Cardiac septum (tissue), 1 donor: Measurements from ENCODE around the gene ZNF439. TPM values are rescaled to one million over a fixed set of nuclear protein-coding genes. Genes with fewer than 3 reads are reported as not detected.
"Not testable (repeated sequence)": the region's sequence is repeated elsewhere in the genome, so short reads cannot be mapped to it uniquely, and the experiment has no call there.

Source experiments
- DNase-seq: peaks from one replicate; pipeline ENCODE4 v3.0.0-alpha.2; 2020; ENCODE audit warnings: low spot score
- intact Hi-C: fragments of 100-400 bp; cut with DNase I; formaldehyde crosslinking; loops from one replicate; pipeline ENCODE4 v1.14.0; 2022
- total RNA-seq: library from RNA; stranded (reverse); fragmentation: NEBNext Ultra II Directional; extraction: Animal tissue kit (Norgen Biotek cat#: 25700); gene quantifications from one replicate; pipeline ENCODE4 v1.2.1, GENCODE V29; 2021
- donor health status: DM: no; HTN: no; CAD: no.

ZNF439 gene
- total RNA-seq, 1 donor from 2014 or later = 5.0 TPM

DNA sequence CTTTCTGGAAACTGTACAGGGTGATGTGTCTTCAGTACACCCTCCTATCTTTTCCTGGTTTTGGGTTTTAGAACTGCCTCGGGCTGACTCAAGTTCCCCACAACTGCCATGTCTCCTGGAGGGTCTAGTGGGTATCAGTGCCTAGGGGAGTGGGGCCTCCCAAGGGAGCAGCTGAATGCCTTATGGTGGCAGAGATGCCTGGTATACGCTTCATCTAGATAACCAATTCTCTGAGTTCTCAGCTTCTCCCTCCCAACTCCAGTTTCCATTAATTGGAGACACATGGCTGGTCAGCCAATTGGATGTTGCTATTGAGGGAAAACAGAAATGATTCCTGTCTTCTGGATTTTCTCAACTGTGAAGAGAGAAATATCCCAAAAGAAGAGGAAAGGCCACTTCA lies 12.8 kb downstream of the ZNF439 start:
- no peak for DNase-seq
- intact Hi-C loops = no loop called here

DNA sequence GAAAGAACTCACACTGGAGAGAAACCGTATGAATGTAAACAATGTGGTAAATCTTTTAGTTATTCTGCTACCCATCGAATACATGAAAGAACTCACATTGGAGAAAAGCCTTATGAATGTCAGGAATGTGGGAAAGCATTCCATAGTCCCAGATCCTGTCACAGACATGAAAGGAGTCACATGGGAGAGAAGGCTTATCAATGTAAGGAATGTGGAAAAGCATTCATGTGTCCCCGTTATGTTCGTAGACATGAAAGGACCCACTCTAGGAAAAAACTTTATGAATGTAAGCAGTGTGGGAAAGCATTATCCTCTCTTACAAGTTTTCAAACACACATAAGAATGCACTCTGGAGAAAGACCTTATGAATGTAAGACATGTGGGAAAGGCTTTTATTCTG lies 19.2 kb downstream of the ZNF439 start:
- DNase-seq, intact Hi-C loops: not testable (repeated sequence)

DNA sequence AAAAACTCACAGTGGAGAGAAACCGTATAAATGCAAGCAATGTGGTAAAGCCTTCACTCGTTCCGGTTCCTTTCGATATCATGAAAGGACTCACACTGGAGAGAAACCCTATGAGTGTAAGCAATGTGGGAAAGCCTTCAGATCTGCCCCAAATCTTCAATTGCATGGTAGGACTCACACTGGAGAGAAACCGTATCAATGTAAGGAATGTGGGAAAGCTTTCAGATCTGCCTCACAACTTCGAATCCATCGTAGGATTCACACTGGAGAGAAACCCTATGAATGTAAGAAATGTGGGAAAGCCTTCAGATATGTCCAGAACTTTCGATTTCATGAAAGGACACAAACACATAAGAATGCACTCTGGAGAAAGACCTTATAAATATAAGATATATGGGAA lies 19.7 kb downstream of the ZNF439 start:
- intact Hi-C loops = no loop called here
- no peak for DNase-seq

DNA sequence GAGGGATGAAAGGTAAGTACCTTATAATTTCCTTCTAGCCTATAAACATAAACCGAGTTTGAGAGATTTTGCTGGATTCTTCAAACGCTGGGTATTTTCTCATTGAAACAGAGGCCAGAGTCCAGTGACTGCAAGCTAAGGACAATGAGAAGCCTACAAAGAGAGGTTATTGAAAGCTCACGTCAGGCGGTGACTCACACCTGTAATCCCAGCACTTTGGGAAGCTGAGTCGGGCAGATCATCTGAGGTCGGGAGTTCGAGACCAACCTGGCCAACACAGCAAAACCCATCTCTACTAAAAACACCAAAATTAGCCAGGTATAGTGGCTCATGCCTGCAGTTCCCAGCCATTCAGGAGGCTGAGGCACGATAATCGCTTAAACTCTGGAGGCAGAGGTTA lies 24.1 kb downstream of the ZNF439 start:
- intact Hi-C loops = no loop called here

DNA sequence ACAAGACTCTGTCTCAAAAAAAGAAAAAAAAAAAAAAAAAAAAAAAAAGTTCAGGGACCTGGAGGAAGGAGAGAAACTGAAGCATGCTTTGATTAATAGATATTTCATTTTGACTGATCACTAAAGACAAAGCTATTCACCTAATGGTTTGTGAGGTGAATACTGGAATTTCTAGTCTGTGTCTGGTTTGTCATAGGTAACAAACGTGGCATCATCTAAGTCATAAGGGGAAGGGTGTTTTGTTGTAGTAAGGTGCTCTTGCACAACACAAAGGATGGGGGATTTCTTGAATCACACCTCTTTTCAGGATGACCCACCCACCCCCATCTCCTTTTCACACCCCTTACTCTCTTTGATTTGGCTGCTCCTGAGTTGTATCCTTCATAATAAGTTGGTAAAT lies 25.2 kb downstream of the ZNF439 start:
- no peak for DNase-seq
- intact Hi-C loops = no loop called here

More for the DNA sequence above, 24.1 kb downstream of the ZNF439 start:
- DNase-seq = no peak

DNA sequence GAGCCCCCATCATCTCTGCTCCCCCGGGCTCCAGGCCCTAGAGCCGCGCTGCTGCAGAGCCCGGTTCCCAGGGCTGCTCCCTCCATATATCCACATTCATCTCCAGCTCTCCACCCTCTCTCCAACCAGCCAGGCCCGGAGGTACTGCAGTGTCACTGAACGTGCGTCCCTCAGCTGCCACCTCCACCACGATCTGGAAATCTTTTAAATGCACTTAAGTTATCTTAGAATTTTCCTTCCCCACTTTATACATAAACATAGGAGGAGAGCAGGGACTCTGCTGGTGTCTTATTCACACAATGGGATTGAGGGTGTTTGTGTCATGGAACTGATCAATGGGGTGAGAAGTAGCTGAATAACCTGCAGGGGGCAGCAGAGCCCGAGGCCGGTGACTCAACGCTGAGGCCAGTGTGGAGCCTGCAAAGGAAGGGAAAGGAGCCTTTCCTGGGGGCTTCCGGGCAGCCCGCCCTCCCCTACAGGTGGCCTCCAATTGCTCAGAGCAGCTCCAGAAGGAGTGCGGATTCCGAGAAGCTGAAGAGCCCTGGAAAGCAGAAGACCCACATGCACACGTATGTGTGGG lies 31.3 kb downstream of the ZNF439 start:
- not testable (repeated sequence) for DNase-seq
- intact Hi-C loops = loop anchor here (5.0 kb wide), 2 partner anchors 82 to 263 kb away; partner anchors contain the start of genes ZNF20 and ZNF491

DNA sequence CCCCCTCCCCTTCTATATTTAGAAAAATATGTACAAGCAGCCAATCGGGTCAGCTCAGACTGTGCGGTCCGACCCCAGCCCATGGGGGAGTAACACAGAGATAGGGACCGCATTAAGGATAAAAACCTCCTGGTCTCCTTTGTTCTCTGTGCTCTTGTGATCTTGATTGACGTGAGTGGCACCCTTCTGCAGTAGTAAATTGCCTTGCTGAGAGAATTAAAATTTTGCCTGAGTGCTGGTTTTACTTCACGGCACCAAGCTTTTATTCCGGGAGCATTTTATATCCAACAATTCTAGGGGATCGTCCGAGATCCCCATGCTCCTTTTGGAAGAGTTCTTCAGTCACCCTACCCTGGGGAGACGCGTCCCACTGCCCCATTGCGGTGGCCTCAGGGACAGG lies 32.1 kb downstream of the ZNF439 start:
- intact Hi-C loops = loop anchor here (5.0 kb wide), 2 partner anchors 83 to 262 kb away; partner anchors contain the start of genes ZNF20 and ZNF491
- no peak for DNase-seq

DNA sequence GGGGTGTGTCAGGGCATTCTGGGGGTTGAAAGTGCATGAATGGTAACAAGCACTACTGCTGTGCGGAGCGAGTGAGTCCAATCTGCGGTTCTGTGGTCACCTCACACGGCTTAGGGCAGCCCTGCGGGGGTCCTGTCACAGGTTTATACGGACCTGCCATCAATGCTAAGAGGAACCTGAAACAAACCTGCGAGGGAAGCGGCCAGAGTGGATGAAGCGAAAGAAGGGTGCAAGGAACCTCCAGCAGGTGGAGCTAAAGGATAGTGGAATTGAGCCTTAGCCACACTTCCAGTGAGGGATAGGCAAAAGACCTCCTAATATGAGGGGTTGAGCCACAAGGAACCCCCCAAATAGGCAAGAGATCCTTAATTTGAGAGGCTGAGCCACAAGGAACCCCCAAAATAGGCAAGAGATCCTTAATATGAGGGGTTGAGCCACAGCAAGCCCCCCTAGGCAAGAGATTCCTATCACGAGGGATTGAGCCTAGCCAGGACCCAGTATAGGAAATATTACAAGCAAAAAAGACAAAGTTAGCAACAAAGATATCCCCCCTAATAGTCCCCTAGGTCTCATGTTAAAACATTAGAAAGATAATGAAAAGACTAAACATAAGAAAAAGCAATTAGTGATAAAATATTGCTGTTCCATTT lies 32.8 kb downstream of the ZNF439 start:
- peak; percentile 75 for DNase-seq
- intact Hi-C loops = loop anchor here (5.0 kb wide), 2 partner anchors 84 to 261 kb away; partner anchors contain the start of genes ZNF20 and ZNF491

DNA sequence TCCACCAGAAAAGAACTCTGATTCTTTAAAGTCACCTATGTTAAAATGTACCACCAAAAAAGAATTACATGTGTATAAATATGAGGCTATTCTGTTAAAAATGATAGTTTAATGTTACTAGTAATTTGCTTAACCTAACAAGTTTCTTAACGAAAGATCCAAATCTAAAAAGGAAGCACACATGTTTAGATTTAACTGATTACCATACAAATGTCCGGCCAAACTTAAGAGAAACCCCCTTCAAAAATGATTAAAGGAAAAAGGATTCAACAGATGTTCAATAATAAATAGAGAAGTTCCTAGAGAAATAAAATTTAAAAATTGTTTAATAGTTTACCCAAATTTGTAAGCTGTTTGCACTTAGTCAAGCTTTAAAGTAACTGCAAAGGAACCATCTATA lies 34.1 kb downstream of the ZNF439 start:
- intact Hi-C loops = loop anchor here (2.0 to 5.0 kb wide), 3 partner anchors 85 to 260 kb away; partner anchors contain the start of genes ZNF20 and ZNF491
- DNase-seq = no peak

DNA sequence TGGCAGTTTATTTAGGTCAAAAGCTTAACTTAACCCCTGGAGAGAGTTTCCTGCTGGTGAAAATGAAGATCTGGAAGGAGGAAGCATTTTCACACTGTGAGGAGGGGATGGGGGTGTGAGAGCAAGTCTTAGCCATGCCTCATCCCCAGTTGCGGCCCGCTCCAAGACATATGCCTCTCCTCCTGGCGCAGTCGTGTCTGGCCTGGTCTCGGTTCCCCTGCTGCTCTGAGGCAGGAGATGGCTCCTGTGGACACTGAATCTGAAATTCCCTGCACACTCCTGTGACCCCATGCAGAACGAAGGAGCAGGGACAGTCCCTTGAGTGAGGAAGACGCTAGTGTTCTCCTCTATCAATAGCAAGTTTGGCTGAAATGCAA lies 38.7 kb downstream of the ZNF439 start:
- DNase-seq = no peak
- intact Hi-C loops = no loop called here

DNA sequence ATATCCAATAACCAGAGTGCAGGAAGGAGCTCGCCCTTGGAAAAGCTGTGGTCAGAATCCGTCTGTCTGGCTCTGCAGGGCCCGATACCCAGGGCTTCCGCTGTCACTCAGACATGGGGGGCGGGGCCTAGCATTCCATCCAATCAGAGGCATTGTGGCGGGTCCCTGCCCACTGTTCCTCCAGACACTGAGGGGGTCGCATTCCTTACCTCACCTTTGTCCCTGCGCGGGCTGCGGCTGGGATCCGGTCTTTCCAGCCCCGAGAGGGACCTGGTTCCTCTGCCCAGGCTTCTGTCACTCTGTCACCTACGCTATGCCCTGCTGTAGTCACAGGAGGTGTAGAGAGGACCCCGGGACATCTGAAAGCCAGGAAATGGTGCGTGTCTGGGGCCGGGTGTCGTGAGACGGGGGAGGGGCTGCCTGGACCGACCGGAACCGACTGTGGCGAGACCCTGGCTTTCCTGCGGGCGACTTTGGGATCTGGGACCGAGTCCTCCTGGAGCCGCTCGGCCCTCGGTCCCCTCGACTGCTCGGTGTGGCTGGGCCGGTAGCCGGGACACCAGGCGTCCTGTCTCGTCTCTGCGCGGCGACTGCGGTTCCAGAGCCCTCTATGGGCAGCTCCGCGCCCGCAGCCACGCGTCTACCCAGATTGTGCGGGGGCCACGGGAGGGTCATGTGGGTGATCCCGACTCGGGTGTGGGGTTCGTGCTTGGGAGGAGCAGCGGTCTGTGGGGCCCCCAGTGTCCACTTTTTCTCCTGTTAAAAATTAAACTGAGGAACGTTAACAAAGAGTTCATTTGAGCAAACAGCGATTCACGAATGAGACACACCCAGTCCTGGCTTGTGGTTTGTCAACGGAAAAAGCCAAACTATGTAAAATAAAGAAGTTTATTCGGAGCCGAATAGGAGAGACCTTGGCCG lies 39.3 kb downstream of the ZNF439 start, which contains the start of gene ZNF69:
ZNF69 (plus strand) TSS at position 172 of the 921 bp plus-strand sequence; CDS start at position 314, 142 bp downstream.
- intact Hi-C loops = no loop called here
- peak; percentile 92 for DNase-seq

DNA sequence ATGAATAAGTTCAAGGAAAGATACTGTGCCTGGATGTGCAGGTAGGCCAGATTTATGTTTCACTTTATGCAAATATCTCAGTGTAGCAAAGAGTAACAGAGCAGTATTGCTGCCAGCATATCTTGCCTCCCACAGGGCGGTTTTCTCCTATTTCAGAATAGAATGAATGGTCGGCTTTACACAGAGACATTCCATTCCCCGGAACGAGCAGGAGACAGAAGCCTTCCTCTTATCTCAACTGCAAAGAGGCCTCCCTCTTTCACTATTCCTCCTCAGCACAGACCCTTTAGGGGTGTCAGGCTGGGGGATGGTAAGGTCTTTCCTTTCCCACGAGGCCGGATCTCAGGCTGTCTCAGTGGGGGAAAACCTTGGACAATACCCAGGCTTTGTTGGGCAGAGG lies 41.4 kb downstream of the ZNF439 start:
- intact Hi-C loops, DNase-seq: not testable (repeated sequence)

DNA sequence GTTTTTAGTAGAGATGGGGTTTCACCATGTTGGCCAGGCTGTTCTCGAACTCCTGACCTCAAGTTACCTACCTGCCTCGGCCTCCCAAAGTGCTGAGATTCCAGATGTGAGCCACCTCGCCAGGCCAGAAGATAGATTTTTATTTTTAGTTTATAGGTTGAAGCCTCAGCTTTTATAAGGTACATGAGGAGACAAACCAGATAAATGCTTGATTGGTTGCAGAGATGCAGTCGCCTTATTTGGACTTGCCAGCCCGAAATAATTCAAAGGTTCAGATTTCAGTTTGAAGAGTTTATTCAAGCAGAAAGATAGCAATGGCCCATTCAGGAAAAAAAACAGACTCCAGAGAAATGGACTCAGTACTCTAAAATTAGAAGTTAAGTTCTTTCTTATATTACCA lies 42.1 kb downstream of the ZNF439 start:
- no peak for DNase-seq
- intact Hi-C loops = no loop called here

DNA sequence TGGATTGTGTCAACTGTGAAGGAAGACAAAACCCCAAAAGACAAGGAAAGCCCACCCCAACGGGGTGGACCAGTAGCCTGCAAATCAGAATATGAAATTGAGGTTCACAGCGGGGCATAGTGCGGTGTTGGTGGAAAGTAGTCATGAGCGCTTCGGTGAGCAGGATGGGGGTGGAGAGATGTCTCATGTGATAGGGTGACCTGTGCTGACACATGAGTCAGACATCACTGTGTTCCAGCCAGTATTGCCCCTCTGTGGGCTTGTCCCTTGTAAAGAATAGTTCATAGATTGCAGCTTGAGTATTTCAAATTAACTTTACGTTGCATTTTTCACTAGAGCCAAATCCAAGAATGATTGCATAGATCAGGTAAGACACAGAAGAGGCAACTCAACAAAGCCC lies 46.3 kb downstream of the ZNF439 start:
- intact Hi-C loops = no loop called here
- DNase-seq = no peak

DNA sequence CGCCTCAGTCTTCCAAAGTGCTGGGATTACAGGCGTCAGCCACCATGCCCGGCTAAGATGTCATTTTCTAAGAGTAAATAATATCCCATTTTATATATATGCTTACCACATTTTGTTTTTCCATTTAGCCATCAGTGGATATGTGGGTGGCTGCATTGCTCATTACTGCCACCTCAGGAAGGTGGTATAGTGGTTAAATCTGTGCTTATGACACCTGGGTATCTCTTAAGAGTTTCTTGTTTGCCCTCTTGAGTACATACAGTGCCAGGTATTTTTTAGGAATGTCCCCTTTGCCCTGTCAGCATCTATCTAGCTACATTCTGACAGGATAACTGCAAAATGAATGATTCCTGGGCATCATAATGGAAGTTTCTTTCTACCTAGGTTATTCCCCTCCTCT lies 53.7 kb downstream of the ZNF439 start:
- intact Hi-C loops = no loop called here
- DNase-seq = no peak

DNA sequence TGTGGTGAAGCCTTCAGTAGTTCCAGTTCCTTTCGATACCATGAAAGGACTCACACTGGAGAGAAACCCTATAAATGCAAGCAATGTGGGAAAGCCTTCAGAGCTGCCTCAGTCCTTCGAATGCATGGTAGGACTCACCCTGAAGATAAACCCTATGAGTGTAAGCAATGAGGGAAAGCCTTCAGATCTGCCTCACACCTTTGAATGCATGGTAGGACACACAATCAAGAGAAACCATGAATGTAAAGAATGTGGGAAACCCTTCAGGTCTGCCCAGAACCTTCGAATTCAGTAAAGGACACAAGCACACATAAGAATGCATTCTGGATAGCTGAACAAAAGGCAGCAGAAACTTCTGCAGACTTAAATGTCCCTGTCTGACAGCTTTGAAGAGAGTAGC lies 57.4 kb downstream of the ZNF439 start:
- DNase-seq = no peak

DNA sequence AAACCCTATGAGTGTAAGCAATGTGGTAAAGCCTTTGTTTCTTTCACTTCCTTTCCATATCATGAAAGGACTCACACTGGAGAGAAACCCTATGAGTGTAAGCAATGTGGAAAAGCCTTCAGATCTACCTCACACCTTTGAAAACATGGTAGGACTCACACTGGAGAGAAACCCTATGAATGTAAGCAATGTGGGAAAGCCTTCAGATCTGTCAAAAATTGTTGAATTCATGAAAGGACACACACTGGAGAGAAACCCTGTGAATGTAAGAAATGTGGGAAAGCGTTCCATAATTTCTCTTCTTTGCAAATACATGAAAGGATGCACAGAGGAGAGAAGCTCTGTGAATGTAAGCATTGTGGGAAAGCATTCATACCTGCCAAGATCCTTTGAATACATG lies 63.4 kb downstream of the ZNF439 start:
- intact Hi-C loops, DNase-seq: not testable (repeated sequence)

More for the DNA sequence above, 57.4 kb downstream of the ZNF439 start:
- intact Hi-C loops = no loop called here

DNA sequence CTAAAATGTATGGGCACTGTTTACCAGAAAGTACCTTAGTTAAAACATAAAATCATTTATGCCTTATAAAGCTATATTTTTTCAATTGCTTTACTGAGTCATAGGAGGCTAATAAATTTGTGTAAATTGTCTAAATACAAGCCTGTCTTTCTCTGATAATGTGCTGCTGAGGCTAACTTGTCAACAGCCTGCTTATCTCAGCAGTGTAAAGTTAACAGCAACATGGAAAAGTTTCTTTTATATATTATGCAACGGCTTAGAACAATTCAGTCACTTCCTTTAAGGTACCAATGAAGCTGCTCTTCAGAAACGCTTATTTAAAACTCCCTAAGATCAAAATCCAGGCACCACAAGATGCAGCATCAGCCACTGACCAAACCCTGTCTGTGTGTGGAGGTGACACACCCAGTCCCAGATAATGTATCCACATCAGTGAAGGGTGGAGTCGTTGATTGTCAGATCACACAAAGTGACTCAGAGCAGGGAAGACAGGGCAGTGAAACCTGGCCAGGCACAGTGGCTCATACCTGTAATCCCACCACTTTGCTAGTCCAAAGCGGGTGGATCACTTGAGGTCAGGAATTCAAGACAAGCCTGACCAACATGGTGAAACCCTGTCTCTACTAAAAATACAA lies 66.0 kb downstream of the ZNF439 start:
- intact Hi-C loops, DNase-seq: not testable (repeated sequence)
